Spleen (tissue), 11 donors: ENCODE results near the gene CDH16. TPM values are rescaled to one million over a fixed set of nuclear protein-coding genes. Genes with fewer than 3 reads are reported as not detected.
A peak's percentile ranks its signal among the peaks of the same experiment; 100 is the strongest.

Experiments used
- DNase-seq: peaks from one replicate; pipeline ENCODE4 v3.0.0-alpha.2; 2020
- H3K27ac ChIP-seq, 8 donors: fragments of 200-600 bp; sonication (generic) in 7 of 8; 1 replicate in 4 of 8; 2 replicates in 4 of 8; pipeline versions ENCODE4 v1.5.0 to v1.8.0; 2016 to 2021; ENCODE audit warnings: inconsistent platforms in 4 of 8, mild to moderate bottlenecking in 4 of 8, moderate library complexity in 1 of 8
- H3K27me3 ChIP-seq, 7 donors: fragments of 200-600 bp; sonication (generic) in 6 of 7; replicated peaks in 1 of 7; 1 replicate in 4 of 7; 2 replicates in 3 of 7; pipeline versions ENCODE4 v1.5.0 to v1.8.0; 2016 to 2021; ENCODE audit warnings: inconsistent platforms in 3 of 7, mild to moderate bottlenecking in 1 of 7
- H3K36me3 ChIP-seq, 6 donors: fragments of 200-600 bp; sonication (generic) in 5 of 6; 1 replicate in 4 of 6; 2 replicates in 2 of 6; pipeline versions ENCODE4 v1.5.0 to v1.8.0; 2016 to 2021; ENCODE audit warnings: inconsistent platforms in 2 of 6
- H3K4me1 ChIP-seq, 6 donors: fragments of 200-600 bp; sonication (generic) in 5 of 6; 1 replicate in 3 of 6; 2 replicates in 3 of 6; pipeline versions ENCODE4 v1.5.0 to v1.8.0; 2016 to 2021; ENCODE audit warnings: inconsistent platforms in 3 of 6
- H3K4me3 ChIP-seq, 8 donors: fragments of 200-600 bp; sonication (generic) in 7 of 8; 1 replicate in 4 of 8; 2 replicates in 4 of 8; pipeline versions ENCODE4 v1.5.0 to v1.8.0; 2016 to 2021; ENCODE audit warnings: inconsistent platforms in 4 of 8, mild to moderate bottlenecking in 4 of 8, moderate library complexity in 2 of 8
- H3K9me3 ChIP-seq, 8 donors: fragments of 200-600 bp; sonication (generic) in 7 of 8; 1 replicate in 4 of 8; 2 replicates in 4 of 8; pipeline versions ENCODE4 v1.5.0 to v1.8.0; 2016 to 2021; ENCODE audit warnings: inconsistent platforms in 4 of 8
- POLR2A ChIP-seq, 3 donors: fragments of 450-650 bp; IDR thresholded peaks; one replicate each; pipeline ENCODE4 v1.5.1; 2017; ENCODE audit warnings: antibody characterized with exemption in 3 of 3, mild to moderate bottlenecking in 1 of 3
- POLR2AphosphoS5 ChIP-seq, 3 donors: sonication (generic); formaldehyde crosslinking; IDR thresholded peaks; one replicate each; pipeline ENCODE4 v1.5.1; 2017; ENCODE audit warnings: antibody characterized with exemption in 3 of 3
- WGBS, 5 donors: extraction: QIAGEN DNeasy Blood & Tissue Kit in 3 of 5; methylation state at CpG; one replicate each; pipeline versions ENCODE4 v1.1.5 to v1.1.7; 2013 to 2018; 5-methylcytosine and 5-hydroxymethylcytosine counted together
- intact Hi-C: fragments of 100-400 bp; cut with DNase I; formaldehyde crosslinking; loops from one replicate; pipeline ENCODE4 v1.15.0; 2023; ENCODE audit warnings: low total_unique reads
- polyA plus RNA-seq, 3 donors: library from polyadenylated mRNA; stranded (reverse); fragments of 200-250 nt; gene quantifications; one replicate each; pipeline ENCODE4 v1.2.1, GENCODE V29; 2013
- total RNA-seq, 7 donors: library from RNA; depleted of rRNA in 3 of 7; stranded (reverse); fragments of >200 nt in 3 of 7; fragmentation: NEBNext Ultra II Directional in 4 of 7; extraction: Animal tissue kit (Norgen Biotek cat#: 25700) in 4 of 7; gene quantifications; one replicate each; pipeline versions ENCODE4 v1.1.0 to v1.2.1, GENCODE V29; 2016 to 2021
- TF ChIP-seq, protein P1 (sequence below), 11 experiments: fragments of 200-600 bp in 7 of 11; fragments of 450-650 bp in 4 of 11; sonication (generic) in 4 of 11; IDR thresholded peaks in 8 of 11; conservative IDR thresholded peaks in 3 of 11; 1 replicate in 7 of 11; 2 replicates in 4 of 11; pipeline versions ENCODE4 v1.4.0 to v1.8.0; 2016 to 2021; ENCODE audit warnings: antibody characterized with exemption in 11 of 11, inconsistent platforms in 4 of 11, mild to moderate bottlenecking in 1 of 11
- donor health status: healthy with polysubstance abuse.
- donor health status: DM: no; HTN: no; CAD: no; lungs with moderate emphysema.
- donor health status: DM: no; HTN: no; CAD: no.
- donor health status: Bipolar disorder and iron deficiency.
- donor health status: healthy.
- donor health status: DM: no; HTN: no; CAD: no.
- donor health status: DM: yes; HTN: yes; CAD: no.

Gene CDH16
- total and polyA plus RNA-seq, 10 donors: not detected

DNA sequence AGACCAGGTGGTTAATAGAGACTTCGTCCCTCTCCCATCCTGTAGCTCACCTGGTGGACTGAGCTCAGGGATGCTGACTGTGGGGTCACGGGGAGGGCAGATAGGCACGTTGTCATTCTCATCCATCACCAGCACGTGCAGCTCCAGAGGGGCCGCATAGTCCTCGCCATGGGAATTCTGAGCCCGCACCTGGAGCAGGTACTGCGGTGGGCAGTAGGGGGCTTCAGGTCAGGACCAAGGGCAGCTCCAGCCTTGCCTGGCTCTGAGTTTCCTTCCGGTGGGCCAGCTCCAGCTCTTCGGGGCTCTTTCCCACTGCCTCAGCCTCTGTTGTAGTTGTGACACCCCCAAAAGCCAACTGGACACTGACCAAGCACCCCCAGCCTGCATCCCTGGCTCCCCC, 5.6 kb downstream of the CDH16 start:
- Histone ChIP-seq H3K4me3 (no peak overlapping the region), H3K27me3 (peaks cover 0 to 12% (median 0%) of the 10 kb centered on the region in 7 donors), H3K36me3 (no peaks in the 10 kb centered on the region), H3K9me3 (no peaks in the 10 kb centered on the region), H3K27ac (no peak overlapping the region), H3K4me1 (no peaks in the 10 kb centered on the region)
- intact Hi-C loops: no loop called here
- no peak for DNase-seq
- 48 to 57% (median 54%) methylated on average over 8 to 10 of the region's 10 CpGs for WGBS, 5 donors
- no peak for TF ChIP-seq POLR2A (IDR thresholded peaks at IDR 0.05)
- TF ChIP-seq, protein P1, sequence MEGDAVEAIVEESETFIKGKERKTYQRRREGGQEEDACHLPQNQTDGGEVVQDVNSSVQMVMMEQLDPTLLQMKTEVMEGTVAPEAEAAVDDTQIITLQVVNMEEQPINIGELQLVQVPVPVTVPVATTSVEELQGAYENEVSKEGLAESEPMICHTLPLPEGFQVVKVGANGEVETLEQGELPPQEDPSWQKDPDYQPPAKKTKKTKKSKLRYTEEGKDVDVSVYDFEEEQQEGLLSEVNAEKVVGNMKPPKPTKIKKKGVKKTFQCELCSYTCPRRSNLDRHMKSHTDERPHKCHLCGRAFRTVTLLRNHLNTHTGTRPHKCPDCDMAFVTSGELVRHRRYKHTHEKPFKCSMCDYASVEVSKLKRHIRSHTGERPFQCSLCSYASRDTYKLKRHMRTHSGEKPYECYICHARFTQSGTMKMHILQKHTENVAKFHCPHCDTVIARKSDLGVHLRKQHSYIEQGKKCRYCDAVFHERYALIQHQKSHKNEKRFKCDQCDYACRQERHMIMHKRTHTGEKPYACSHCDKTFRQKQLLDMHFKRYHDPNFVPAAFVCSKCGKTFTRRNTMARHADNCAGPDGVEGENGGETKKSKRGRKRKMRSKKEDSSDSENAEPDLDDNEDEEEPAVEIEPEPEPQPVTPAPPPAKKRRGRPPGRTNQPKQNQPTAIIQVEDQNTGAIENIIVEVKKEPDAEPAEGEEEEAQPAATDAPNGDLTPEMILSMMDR (IDR thresholded peaks at IDR 0.05 in 8 of 11, conservative IDR thresholded peaks at IDR 0.05 in 3 of 11): no peak
- TF ChIP-seq POLR2AphosphoS5 (IDR thresholded peaks at IDR 0.05): no peak

DNA sequence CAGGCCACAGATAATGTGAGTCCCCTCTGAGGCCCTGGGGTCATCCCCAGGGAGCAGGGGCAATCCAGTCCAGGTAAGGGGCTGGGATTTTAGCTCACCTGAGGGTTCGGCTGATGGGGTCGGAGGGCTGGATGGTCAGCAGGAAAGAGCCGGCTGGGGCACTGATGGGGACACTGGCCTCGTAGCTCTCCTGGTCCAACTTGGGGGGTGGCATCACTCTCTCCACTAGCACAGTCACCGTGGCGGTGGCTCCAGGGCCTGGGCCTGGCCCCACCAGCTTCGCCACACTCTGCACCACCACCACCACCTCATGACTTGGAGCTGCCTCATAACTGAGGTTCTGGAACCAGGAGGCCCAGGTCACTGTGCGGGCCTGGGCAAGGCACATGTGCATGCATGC, 6.9 kb downstream of the CDH16 start:
- Histone ChIP-seq H3K27me3 (peaks cover 0 to 12% (median 0%) of the 10 kb centered on the region in 7 donors), H3K4me1 (no peaks in the 10 kb centered on the region), H3K9me3 (no peaks in the 10 kb centered on the region), H3K4me3 (no peak overlapping the region), H3K27ac (no peak overlapping the region), H3K36me3 (no peaks in the 10 kb centered on the region)
- DNase-seq: no peak
- WGBS, 5 donors: 88 to 97% (median 93%) methylated on average over 4 to 8 of the region's 8 CpGs
- intact Hi-C loops: no loop called here
- TF ChIP-seq POLR2AphosphoS5 (IDR thresholded peaks at IDR 0.05) (no peak), POLR2A (IDR thresholded peaks at IDR 0.05) (no peak)
- TF ChIP-seq, protein P1 (IDR thresholded peaks at IDR 0.05 in 8 of 11, conservative IDR thresholded peaks at IDR 0.05 in 3 of 11): no peak

DNA sequence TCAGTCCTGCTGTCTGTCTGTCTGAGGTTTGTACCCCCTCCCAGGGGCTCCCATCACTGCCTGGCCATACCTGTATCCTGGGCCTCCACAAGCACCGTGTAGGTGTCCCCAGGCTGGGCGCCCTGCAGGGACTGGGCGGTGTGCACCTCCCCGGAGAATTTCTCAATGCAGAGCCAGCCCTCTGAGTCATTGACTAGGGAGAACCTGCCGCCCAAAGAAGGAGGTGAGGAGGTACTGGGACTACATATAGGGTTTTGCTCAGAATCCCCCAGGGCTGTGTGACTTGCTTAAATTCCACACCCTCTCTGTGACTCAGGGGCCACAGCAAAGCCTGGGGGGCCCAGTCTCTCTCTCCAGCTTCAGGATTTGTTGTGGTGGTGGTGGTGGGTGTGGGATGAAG, 7.6 kb downstream of the CDH16 start:
- Histone ChIP-seq H3K27ac (no peak overlapping the region), H3K4me1 (no peaks in the 10 kb centered on the region), H3K27me3 (peaks cover 0 to 10% (median 0%) of the 10 kb centered on the region in 7 donors), H3K4me3 (no peak overlapping the region), H3K36me3 (no peaks in the 10 kb centered on the region), H3K9me3 (no peaks in the 10 kb centered on the region)
- DNase-seq: no peak
- TF ChIP-seq, protein P1 (IDR thresholded peaks at IDR 0.05 in 8 of 11, conservative IDR thresholded peaks at IDR 0.05 in 3 of 11): no peak
- TF ChIP-seq POLR2AphosphoS5 (IDR thresholded peaks at IDR 0.05): no peak
- TF ChIP-seq POLR2A (IDR thresholded peaks at IDR 0.05): no peak
- WGBS, 5 donors: 78 to 87% (median 81%) methylated on average over 4 to 5 of the region's 5 CpGs
- intact Hi-C loops: no loop called here

DNA sequence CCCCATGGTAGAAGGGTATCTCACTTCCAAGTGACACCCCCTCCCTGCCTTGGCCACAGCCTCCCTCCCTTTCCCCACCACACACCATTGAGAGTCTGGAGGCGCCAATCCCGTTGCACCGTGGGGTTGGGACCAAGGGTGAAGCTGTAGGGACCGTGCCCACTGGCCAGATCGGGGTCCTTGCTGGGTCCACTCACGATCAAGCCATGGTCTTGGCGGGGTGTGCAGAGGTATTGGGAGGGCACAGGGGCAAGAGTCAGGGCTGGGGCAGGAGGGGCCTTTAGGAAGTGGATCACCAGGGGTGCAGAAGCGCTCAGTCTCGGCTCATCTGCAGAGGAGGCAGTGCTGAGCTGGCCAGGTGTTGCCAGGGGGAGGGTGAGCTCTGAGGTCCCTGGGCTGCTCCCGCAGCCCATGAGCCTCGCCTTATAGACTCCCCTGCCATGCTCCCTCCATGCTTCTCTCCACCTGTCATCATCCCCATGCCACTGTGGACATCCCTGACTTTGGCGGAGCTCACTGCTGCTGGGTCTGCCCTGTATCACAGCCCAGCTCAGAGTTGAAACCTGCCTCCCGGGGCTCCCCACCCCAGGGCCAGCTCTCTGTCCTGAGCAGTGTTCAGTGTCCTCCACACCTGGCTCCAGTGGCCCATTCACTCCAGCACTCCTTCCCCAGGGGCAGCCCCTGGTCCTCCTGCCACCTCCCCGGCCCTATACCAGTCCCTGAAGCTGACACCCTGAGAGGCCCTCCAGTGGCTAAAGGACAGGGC, 8.3 kb downstream of the CDH16 start:
- WGBS, 5 donors: 78 to 85% (median 82%) methylated on average over 12 to 14 of the region's 14 CpGs
- peak; percentile 55 for DNase-seq
- no peaks in the 10 kb centered on the region for H3K36me3 ChIP-seq
- H3K4me3 ChIP-seq: no peak overlapping the region
- no peaks in the 10 kb centered on the region for H3K4me1 ChIP-seq
- no peaks in the 10 kb centered on the region for H3K9me3 ChIP-seq
- TF ChIP-seq, protein P1 (IDR thresholded peaks at IDR 0.05 in 8 of 11, conservative IDR thresholded peaks at IDR 0.05 in 3 of 11): no peak
- TF ChIP-seq POLR2A (IDR thresholded peaks at IDR 0.05) (no peak), POLR2AphosphoS5 (IDR thresholded peaks at IDR 0.05) (no peak)
- peaks cover 0 to 8% (median 0%) of the 10 kb centered on the region in 7 donors for H3K27me3 ChIP-seq
- intact Hi-C loops: no loop called here
- no peak overlapping the region for H3K27ac ChIP-seq
